MV-4-11 (cell line): ENCODE results near the gene PHACTR3.

Experiments used
- DNase-seq: peaks from one replicate; lab custom pipeline; 2025; lab: John Stamatoyannopoulos, UW

Gene PHACTR3

GRCh38 chr20:59622496-59622895 is 18.2 kb downstream of the PHACTR3 start:
- no peak for DNase-seq

- DNase-seq = no peak
Measured at GRCh38 chr20:59623133-59623532, 18.8 kb downstream of the PHACTR3 start.

- DNase-seq = no peak
Measured at GRCh38 chr20:59623583-59623982, 19.2 kb downstream of the PHACTR3 start.

- DNase-seq = no peak
Measured at GRCh38 chr20:59624401-59624800, 20.1 kb downstream of the PHACTR3 start.

- DNase-seq = no peak
Measured at GRCh38 chr20:59625214-59625922, 21.0 kb downstream of the PHACTR3 start.

GRCh38 chr20:59627298-59627697 is 23.0 kb downstream of the PHACTR3 start:
- no peak for DNase-seq

- no peak for DNase-seq
Measured at GRCh38 chr20:59628171-59628570, 23.8 kb downstream of the PHACTR3 start.

- DNase-seq = no peak
Measured at GRCh38 chr20:59629141-59630045, 25.1 kb downstream of the PHACTR3 start.

GRCh38 chr20:59630526-59630925 is 26.2 kb downstream of the PHACTR3 start:
- no peak for DNase-seq

GRCh38 chr20:59631751-59632540 is 27.6 kb downstream of the PHACTR3 start:
- DNase-seq = no peak

GRCh38 chr20:59632541-59633113 is 28.3 kb downstream of the PHACTR3 start:
- DNase-seq = no peak

GRCh38 chr20:59633656-59634251 is 29.4 kb downstream of the PHACTR3 start:
- DNase-seq = no peak

- DNase-seq = no peak
Measured at GRCh38 chr20:59634435-59635005, 30.2 kb downstream of the PHACTR3 start.

GRCh38 chr20:59636766-59637370 is 32.5 kb downstream of the PHACTR3 start:
- DNase-seq = no peak

GRCh38 chr20:59640267-59640666 is 35.9 kb downstream of the PHACTR3 start:
- no peak for DNase-seq

- DNase-seq = no peak
Measured at GRCh38 chr20:59643615-59644061, 39.3 kb downstream of the PHACTR3 start.

GRCh38 chr20:59644371-59644939 is 40.1 kb downstream of the PHACTR3 start:
- no peak for DNase-seq

GRCh38 chr20:59645271-59645670 is 40.9 kb downstream of the PHACTR3 start:
- DNase-seq = no peak

- DNase-seq = no peak
Measured at GRCh38 chr20:59645761-59646171, 41.4 kb downstream of the PHACTR3 start.

GRCh38 chr20:59646487-59646886 is 42.1 kb downstream of the PHACTR3 start:
- DNase-seq = no peak
